Activated CD8-positive, alpha-beta T cell treated with anti-CD3 and anti-CD28 coated beads for 36 hours (primary cell): ENCODE data around the gene EMX1. TPM values are rescaled to one million over a fixed set of nuclear protein-coding genes. Genes with fewer than 3 reads are reported as not detected.

ENCODE experiments used
- ATAC-seq: fragments of 200-7000 bp; cut with Tn5 transposase; one replicate; pipeline ENCODE4 v1.10.0; 2021; ENCODE audit warnings: mild to moderate bottlenecking, moderate library complexity
- CTCF ChIA-PET: fragments of 350-600 bp; sonication (Branson Sonifier 250); formaldehyde crosslinking; loops from one replicate; lab custom pipeline; 2021; ENCODE audit warnings: antibody characterized with exemption; lab: Charles Lee
- POLR2A ChIA-PET: fragments of 350-600 bp; sonication (Branson Sonifier 250); formaldehyde crosslinking; loops from one replicate; lab custom pipeline; 2021; ENCODE audit warnings: antibody characterized with exemption; lab: Charles Lee
- DNase-seq: peaks from one replicate; pipeline ENCODE4 v3.0.0-alpha.2; 2020
- H3K27ac Mint-ChIP-seq: one replicate; pipeline ENCODE4 v1.8.0; 2021; ENCODE audit warnings: mild to moderate bottlenecking, mixed read lengths
- H3K27me3 Mint-ChIP-seq: one replicate; pipeline ENCODE4 v1.8.0; 2021; ENCODE audit warnings: mixed read lengths
- H3K36me3 Mint-ChIP-seq: one replicate; pipeline ENCODE4 v1.8.0; 2021; ENCODE audit warnings: low read depth, mixed read lengths
- H3K4me1 Mint-ChIP-seq: one replicate; pipeline ENCODE4 v1.8.0; 2021; ENCODE audit warnings: low read depth, mixed read lengths
- H3K4me3 Mint-ChIP-seq: one replicate; pipeline ENCODE4 v1.8.0; 2021; ENCODE audit warnings: mild to moderate bottlenecking, moderate library complexity, mixed read lengths
- H3K9me3 Mint-ChIP-seq: one replicate; pipeline ENCODE4 v1.8.0; 2021; ENCODE audit warnings: mixed read lengths
- CTCF ChIP-seq: fragments of 200-600 bp; IDR thresholded peaks from one replicate; pipeline ENCODE4 v1.8.0; 2022; ENCODE audit warnings: antibody characterized with exemption, mild to moderate bottlenecking
- intact Hi-C: fragments of 100-400 bp; cut with micrococcal nuclease; formaldehyde crosslinking; loops from one replicate; pipeline ENCODE4 v1.10.0; 2022
- total RNA-seq, 2 experiments: library from RNA; stranded (reverse); gene quantifications; one replicate each; pipeline ENCODE4 v1.2.3, GENCODE V29; 2021

EMX1 gene
- total RNA-seq, 2 experiments from 2014 or later, result not detected

- H3K36me3 Mint-ChIP-seq, result no peaks in the 10 kb centered on the region
- H3K9me3 Mint-ChIP-seq, result no peaks in the 10 kb centered on the region
- H3K4me3 Mint-ChIP-seq, result no peak overlapping the region
- peak; percentile 58 for DNase-seq
- peak; percentile 96 for ATAC-seq
- peak; percentile 73 for TF ChIP-seq CTCF
- POLR2A ChIA-PET, result interaction anchor here (0.8 to 1.0 kb wide), 2 partner anchors 20 to 81 kb away, joined by 3 read pairs; no protein-coding TSS in a partner anchor
- intact Hi-C loops, result loop anchor here (2.0 kb wide), 1 partner anchor 81 kb away; no protein-coding TSS in a partner anchor
- CTCF ChIA-PET, result interaction anchor here (0.7 to 6.3 kb wide), 30 partner anchors 8 to 277 kb away, joined by 3 to 96 read pairs (median 4); partner anchors contain the start of genes EMX1 and SPR
- H3K27me3 Mint-ChIP-seq, result no peaks in the 10 kb centered on the region
- no peak overlapping the region for H3K27ac Mint-ChIP-seq
- H3K4me1 Mint-ChIP-seq, result no peaks in the 10 kb centered on the region
Observed at GRCh38 chr2:72973566-72974435, 56.5 kb downstream of the EMX1 start.

GRCh38 chr2:72974436-72974754, 57.1 kb downstream of the EMX1 start:
- intact Hi-C loops, result no loop called here

GRCh38 chr2:72975017-72975416, 57.7 kb downstream of the EMX1 start:
- H3K27ac Mint-ChIP-seq, result no peak overlapping the region
- no peak for TF ChIP-seq CTCF
- H3K4me3 Mint-ChIP-seq, result no peak overlapping the region
- ATAC-seq (no peak), DNase-seq (no peak)
- ChIA-PET POLR2A (no interaction called here), CTCF (interaction anchor here (1.1 to 6.3 kb wide), 8 partner anchors 13 to 202 kb away, joined by 3 to 96 read pairs (median 4); partner anchors contain the start of gene SPR)
- no peaks in the 10 kb centered on the region for H3K9me3 Mint-ChIP-seq
- no peaks in the 10 kb centered on the region for H3K36me3 Mint-ChIP-seq
- intact Hi-C loops, result no loop called here
- no peaks in the 10 kb centered on the region for H3K27me3 Mint-ChIP-seq
- H3K4me1 Mint-ChIP-seq, result no peaks in the 10 kb centered on the region

More at GRCh38 chr2:72974436-72974754, 57.1 kb downstream of the EMX1 start:
- H3K4me1 Mint-ChIP-seq, result no peaks in the 10 kb centered on the region
- CTCF ChIA-PET, result interaction anchor here (0.7 to 6.3 kb wide), 26 partner anchors 8 to 277 kb away, joined by 3 to 96 read pairs (median 4); partner anchors contain the start of gene SPR
- POLR2A ChIA-PET, result interaction anchor here (1.0 kb wide), 1 partner anchor 81 kb away, joined by 3 read pairs; no protein-coding TSS in a partner anchor
- ATAC-seq (no peak), DNase-seq (no peak)
- H3K9me3 Mint-ChIP-seq, result no peaks in the 10 kb centered on the region
- TF ChIP-seq CTCF, result no peak
- H3K27ac Mint-ChIP-seq, result no peak overlapping the region
- H3K27me3 Mint-ChIP-seq, result no peaks in the 10 kb centered on the region
- H3K4me3 Mint-ChIP-seq, result no peak overlapping the region
- H3K36me3 Mint-ChIP-seq, result no peaks in the 10 kb centered on the region

- CTCF ChIA-PET, result interaction anchor here (1.2 to 2.2 kb wide), 3 partner anchors 12 to 87 kb away, joined by 3 to 9 read pairs (median 3); no protein-coding TSS in a partner anchor
- Mint-ChIP-seq H3K9me3 (no peaks in the 10 kb centered on the region), H3K4me3 (no peak overlapping the region), H3K27me3 (no peaks in the 10 kb centered on the region), H3K4me1 (no peaks in the 10 kb centered on the region), H3K36me3 (no peaks in the 10 kb centered on the region), H3K27ac (no peak overlapping the region)
- no peak for ATAC-seq
- POLR2A ChIA-PET, result no interaction called here
- no peak for DNase-seq
- intact Hi-C loops, result no loop called here
- TF ChIP-seq CTCF, result no peak
Observed at GRCh38 chr2:72979896-72980295, 62.6 kb downstream of the EMX1 start.
